Measurements from ENCODE around the gene MYO5B. TPM values are rescaled to one million over a fixed set of nuclear protein-coding genes. Genes with fewer than 3 reads are reported as not detected.

MYO5B gene
- total and polyA plus RNA-seq, 10 of the 15 experiments (the other 5 are each of a cell fraction or from before 2014, with no cell fraction given): 2.5 to 4.5 (median 3.3) TPM

- TF ChIP-seq, protein P1, sequence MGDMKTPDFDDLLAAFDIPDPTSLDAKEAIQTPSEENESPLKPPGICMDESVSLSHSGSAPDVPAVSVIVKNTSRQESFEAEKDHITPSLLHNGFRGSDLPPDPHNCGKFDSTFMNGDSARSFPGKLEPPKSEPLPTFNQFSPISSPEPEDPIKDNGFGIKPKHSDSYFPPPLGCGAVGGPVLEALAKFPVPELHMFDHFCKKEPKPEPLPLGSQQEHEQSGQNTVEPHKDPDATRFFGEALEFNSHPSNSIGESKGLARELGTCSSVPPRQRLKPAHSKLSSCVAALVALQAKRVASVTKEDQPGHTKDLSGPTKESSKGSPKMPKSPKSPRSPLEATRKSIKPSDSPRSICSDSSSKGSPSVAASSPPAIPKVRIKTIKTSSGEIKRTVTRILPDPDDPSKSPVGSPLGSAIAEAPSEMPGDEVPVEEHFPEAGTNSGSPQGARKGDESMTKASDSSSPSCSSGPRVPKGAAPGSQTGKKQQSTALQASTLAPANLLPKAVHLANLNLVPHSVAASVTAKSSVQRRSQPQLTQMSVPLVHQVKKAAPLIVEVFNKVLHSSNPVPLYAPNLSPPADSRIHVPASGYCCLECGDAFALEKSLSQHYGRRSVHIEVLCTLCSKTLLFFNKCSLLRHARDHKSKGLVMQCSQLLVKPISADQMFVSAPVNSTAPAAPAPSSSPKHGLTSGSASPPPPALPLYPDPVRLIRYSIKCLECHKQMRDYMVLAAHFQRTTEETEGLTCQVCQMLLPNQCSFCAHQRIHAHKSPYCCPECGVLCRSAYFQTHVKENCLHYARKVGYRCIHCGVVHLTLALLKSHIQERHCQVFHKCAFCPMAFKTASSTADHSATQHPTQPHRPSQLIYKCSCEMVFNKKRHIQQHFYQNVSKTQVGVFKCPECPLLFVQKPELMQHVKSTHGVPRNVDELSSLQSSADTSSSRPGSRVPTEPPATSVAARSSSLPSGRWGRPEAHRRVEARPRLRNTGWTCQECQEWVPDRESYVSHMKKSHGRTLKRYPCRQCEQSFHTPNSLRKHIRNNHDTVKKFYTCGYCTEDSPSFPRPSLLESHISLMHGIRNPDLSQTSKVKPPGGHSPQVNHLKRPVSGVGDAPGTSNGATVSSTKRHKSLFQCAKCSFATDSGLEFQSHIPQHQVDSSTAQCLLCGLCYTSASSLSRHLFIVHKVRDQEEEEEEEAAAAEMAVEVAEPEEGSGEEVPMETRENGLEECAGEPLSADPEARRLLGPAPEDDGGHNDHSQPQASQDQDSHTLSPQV (IDR thresholded peaks at IDR 0.05): no peak
- no peak for TF ChIP-seq SIX5 (IDR thresholded peaks at IDR 0.05; ENCODE audit: low read depth, low read length, severe bottlenecking)
- TF ChIP-seq JUND (IDR thresholded peaks at IDR 0.05; ENCODE audit: low read depth, low read length): no peak
- TF ChIP-seq ZNF217 (IDR thresholded peaks at IDR 0.05): no peak
- TF ChIP-seq, protein P2, sequence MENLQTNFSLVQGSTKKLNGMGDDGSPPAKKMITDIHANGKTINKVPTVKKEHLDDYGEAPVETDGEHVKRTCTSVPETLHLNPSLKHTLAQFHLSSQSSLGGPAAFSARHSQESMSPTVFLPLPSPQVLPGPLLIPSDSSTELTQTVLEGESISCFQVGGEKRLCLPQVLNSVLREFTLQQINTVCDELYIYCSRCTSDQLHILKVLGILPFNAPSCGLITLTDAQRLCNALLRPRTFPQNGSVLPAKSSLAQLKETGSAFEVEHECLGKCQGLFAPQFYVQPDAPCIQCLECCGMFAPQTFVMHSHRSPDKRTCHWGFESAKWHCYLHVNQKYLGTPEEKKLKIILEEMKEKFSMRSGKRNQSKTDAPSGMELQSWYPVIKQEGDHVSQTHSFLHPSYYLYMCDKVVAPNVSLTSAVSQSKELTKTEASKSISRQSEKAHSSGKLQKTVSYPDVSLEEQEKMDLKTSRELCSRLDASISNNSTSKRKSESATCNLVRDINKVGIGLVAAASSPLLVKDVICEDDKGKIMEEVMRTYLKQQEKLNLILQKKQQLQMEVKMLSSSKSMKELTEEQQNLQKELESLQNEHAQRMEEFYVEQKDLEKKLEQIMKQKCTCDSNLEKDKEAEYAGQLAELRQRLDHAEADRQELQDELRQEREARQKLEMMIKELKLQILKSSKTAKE (IDR thresholded peaks at IDR 0.05; ENCODE audit: low read depth, poor library complexity, severe bottlenecking): peak; percentile 19
- TF ChIP-seq KDM1A (IDR thresholded peaks at IDR 0.05; ENCODE audit: borderline replicate concordance): no peak
- TF ChIP-seq LARP7 (IDR thresholded peaks at IDR 0.05): no peak
- TF ChIP-seq ATF2 (IDR thresholded peaks at IDR 0.05; ENCODE audit: low read length): peak; percentile 22; the same call in 1 of the 2 replicates
- TF ChIP-seq, protein P3, sequence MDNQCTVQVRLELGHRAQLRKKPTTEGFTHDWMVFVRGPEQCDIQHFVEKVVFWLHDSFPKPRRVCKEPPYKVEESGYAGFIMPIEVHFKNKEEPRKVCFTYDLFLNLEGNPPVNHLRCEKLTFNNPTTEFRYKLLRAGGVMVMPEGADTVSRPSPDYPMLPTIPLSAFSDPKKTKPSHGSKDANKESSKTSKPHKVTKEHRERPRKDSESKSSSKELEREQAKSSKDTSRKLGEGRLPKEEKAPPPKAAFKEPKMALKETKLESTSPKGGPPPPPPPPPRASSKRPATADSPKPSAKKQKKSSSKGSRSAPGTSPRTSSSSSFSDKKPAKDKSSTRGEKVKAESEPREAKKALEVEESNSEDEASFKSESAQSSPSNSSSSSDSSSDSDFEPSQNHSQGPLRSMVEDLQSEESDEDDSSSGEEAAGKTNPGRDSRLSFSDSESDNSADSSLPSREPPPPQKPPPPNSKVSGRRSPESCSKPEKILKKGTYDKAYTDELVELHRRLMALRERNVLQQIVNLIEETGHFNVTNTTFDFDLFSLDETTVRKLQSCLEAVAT (IDR thresholded peaks at IDR 0.05): no peak; the same call in 1 of the 2 replicates
- no peak for TF ChIP-seq PAX5 (IDR thresholded peaks at IDR 0.05; ENCODE audit: borderline replicate concordance, low read depth, low read length)
- no peak for TF ChIP-seq RCOR1 (conservative IDR thresholded peaks at IDR 0.05; ENCODE audit: low read depth, low read length)
- no peak for TF ChIP-seq RAD21 (IDR thresholded peaks at IDR 0.05; ENCODE audit: insufficient read depth, low read depth, low read length)
- TF ChIP-seq, protein P4, sequence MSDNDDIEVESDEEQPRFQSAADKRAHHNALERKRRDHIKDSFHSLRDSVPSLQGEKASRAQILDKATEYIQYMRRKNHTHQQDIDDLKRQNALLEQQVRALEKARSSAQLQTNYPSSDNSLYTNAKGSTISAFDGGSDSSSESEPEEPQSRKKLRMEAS (IDR thresholded peaks at IDR 0.05; ENCODE audit: low read depth, low read length): no peak
- peak; percentile 62; the same call in 1 of the 2 replicates for TF ChIP-seq ESRRA (IDR thresholded peaks at IDR 0.05; ENCODE audit: low read length)
- no peak for TF ChIP-seq CUX1 (IDR thresholded peaks at IDR 0.05; ENCODE audit: insufficient replicate concordance, low read depth, low read length)
These were observed 5.8 kb downstream of the MYO5B start (continued) for GRCh38 chr18:50189160-50189559.
